ENCODE data around the gene MAN2B2. TPM values are rescaled to one million over a fixed set of nuclear protein-coding genes. Genes with fewer than 3 reads are reported as not detected.

Gene MAN2B2
- total and polyA plus RNA-seq, 2 of the 4 experiments (the other 2 are of a cell fraction) = 13.4 to 34.1 TPM

- H3K4me1 ChIP-seq (ENCODE audit: control insufficient read depth, insufficient read depth, low read length) = peaks cover 4% of the 10 kb centered on the region; the same call in 1 of the 2 replicates
- H3K56ac ChIP-seq (ENCODE audit: extremely low read depth, insufficient read depth, low read length) = no peak overlapping the region
- no peak overlapping the region for H4K5ac ChIP-seq (ENCODE audit: low read depth, low read length)
- no peaks in the 10 kb centered on the region for H3K79me1 ChIP-seq (ENCODE audit: low read depth in 1 of 2, low read length in 2 of 2)
- no peaks in the 10 kb centered on the region for H3K27me3 ChIP-seq (ENCODE audit: control insufficient read depth, insufficient read depth, low read length)
- no peak overlapping the region for H2BK15ac ChIP-seq (ENCODE audit: low read depth, low read length)
- no peak overlapping the region for H2BK120ac ChIP-seq (ENCODE audit: low read depth, low read length)
- no peak overlapping the region for H3K23ac ChIP-seq (ENCODE audit: low read depth, low read length)
- CTCF ChIA-PET = no interaction called here
- TF ChIP-seq SMC3 (IDR thresholded peaks at IDR 0.05; ENCODE audit: low read depth, low read length) (no peak), MXI1 (IDR thresholded peaks at IDR 0.05; ENCODE audit: borderline replicate concordance, low read depth, low read length) (no peak), CHD1 (IDR thresholded peaks at IDR 0.05; ENCODE audit: low read depth, low read length) (no peak), USF2 (IDR thresholded peaks at IDR 0.05; ENCODE audit: low read depth, low read length) (no peak), MAZ (IDR thresholded peaks at IDR 0.05; ENCODE audit: borderline replicate concordance, low read depth, low read length) (no peak), CTCF (conservative IDR thresholded peaks at IDR 0.05; ENCODE audit: low read depth, low read length) (no peak), RAD21 (IDR thresholded peaks at IDR 0.05; ENCODE audit: low read length) (no peak), RFX5 (IDR thresholded peaks at IDR 0.05; ENCODE audit: low read depth, low read length) (no peak), RCOR1 (IDR thresholded peaks at IDR 0.05; ENCODE audit: insufficient replicate concordance, low read length) (no peak), BHLHE40 (IDR thresholded peaks at IDR 0.05; ENCODE audit: low read depth, low read length) (no peak), CEBPB (IDR thresholded peaks at IDR 0.05; ENCODE audit: low read depth, low read length) (no peak), POLR2A (IDR thresholded peaks at IDR 0.05; ENCODE audit: low read depth, low read length) (no peak)
- no peaks in the 10 kb centered on the region for H4K20me1 ChIP-seq (ENCODE audit: insufficient read depth, low read length)
- H2BK20ac ChIP-seq (ENCODE audit: low read depth, low read length) = no peak overlapping the region
- H4K91ac ChIP-seq (ENCODE audit: insufficient read depth, low read depth, low read length) = no peak overlapping the region
- H4K8ac ChIP-seq (ENCODE audit: low read depth in 2 of 2, low read length in 2 of 2) = no peak overlapping the region
- WGBS, 2 experiments (ENCODE audit: extremely low coverage in 2 of 2, insufficient read length in 1 of 2) = 75% methylated on average over 3 of the region's 4 CpGs; no CpG with 5 or more reads in 1 of the 2 experiments
- no peak overlapping the region for H2AK5ac ChIP-seq (ENCODE audit: low read depth, low read length)
- H2BK5ac ChIP-seq (ENCODE audit: low read depth, low read length, poor library complexity, severe bottlenecking) = no peak overlapping the region
- dilution Hi-C loops (cut with HindIII; ENCODE audit: low sequenced_read_pairs, unreplicated experiment) (no loop called here), intact Hi-C loops (cut with micrococcal nuclease) (no loop called here), in situ Hi-C loops (cut with MboI; ENCODE audit: low sequenced_read_pairs) (no loop called here)
- H3K9me1 ChIP-seq (ENCODE audit: insufficient read depth, low read length) = no peaks in the 10 kb centered on the region
- no peak overlapping the region for H3K9ac ChIP-seq (ENCODE audit: low read depth, low read length)
- no peaks in the 10 kb centered on the region for H3K9me3 ChIP-seq (ENCODE audit: control insufficient read depth, insufficient read depth, low read length)
- no peak overlapping the region for H3K4me2 ChIP-seq (ENCODE audit: low read depth, low read length)
- no peak overlapping the region for H3K4ac ChIP-seq (ENCODE audit: low read depth, low read length)
- H2AK9ac ChIP-seq (replicated peaks; ENCODE audit: low read depth, low read length, poor library complexity) = no peak overlapping the region
- H3K18ac ChIP-seq (ENCODE audit: low read depth, low read length) = no peak overlapping the region
- no peak for DNase-seq
- H3K4me3 ChIP-seq (ENCODE audit: insufficient read depth, low read depth, low read length) = no peak overlapping the region
- H2AFZ ChIP-seq (replicated peaks; ENCODE audit: low read length, poor library complexity) = no peak overlapping the region
- H3K27ac ChIP-seq (ENCODE audit: insufficient read depth, low read length) = no peak overlapping the region
- POLR2A ChIA-PET (ENCODE audit: unreplicated experiment) = no interaction called here
- H3K14ac ChIP-seq (replicated peaks; ENCODE audit: low read depth, low read length) = no peak overlapping the region
- no peaks in the 10 kb centered on the region for H3K36me3 ChIP-seq (ENCODE audit: control insufficient read depth, insufficient read depth, low read length)
- ATAC-seq (ENCODE audit: low read depth) = no peak
- no TSS peak for BruUV-seq (replicated peaks)
Observed at GRCh38 chr4:6632125-6632524, 57.1 kb downstream of the MAN2B2 start.

All from IMR-90 (cell line).